Neural cell (in vitro differentiated cells): ENCODE data around the gene PIGT. TPM values are rescaled to one million over a fixed set of nuclear protein-coding genes. Genes with fewer than 3 reads are reported as not detected.
A peak's percentile ranks its signal among the peaks of the same experiment; 100 is the strongest.

Source experiments
- H2AFZ ChIP-seq: fragments of 200-600, 300-800 bp; sonication (generic), shearing (Covaris generic); 2 replicates; pipeline ENCODE4 v1.6.0; 2014; ENCODE audit warnings: low read depth, mild to moderate bottlenecking, antibody characterized with exemption, low read length, moderate library complexity
- H3F3A ChIP-seq: fragments of 200-600 bp; shearing (Covaris generic); 2 replicates; pipeline ENCODE4 v1.6.1; 2016; ENCODE audit warnings: mild to moderate bottlenecking, moderate library complexity, mixed read lengths, antibody characterized with exemption, low read length; ENCODE audit not compliant: insufficient read depth, poor library complexity, severe bottlenecking
- H3K27ac ChIP-seq: fragments of 200-600, 300-800 bp; sonication (generic), shearing (Covaris generic); 2 replicates; pipeline ENCODE4 v1.5.1; 2014; ENCODE audit warnings: mild to moderate bottlenecking, low read length, moderate library complexity
- H3K27me3 ChIP-seq: fragments of 300-800, 200-600 bp; sonication (generic), shearing (Covaris generic); 2 replicates; pipeline ENCODE4 v1.6.0; 2014; ENCODE audit warnings: mild to moderate bottlenecking, low read depth, low read length, moderate library complexity; ENCODE audit not compliant: insufficient read depth
- H3K36me3 ChIP-seq: fragments of 300-800, 200-600 bp; sonication (generic), shearing (Covaris generic); 2 replicates; pipeline ENCODE4 v1.5.1; 2014; ENCODE audit warnings: mild to moderate bottlenecking, antibody characterized with exemption, low read length, moderate library complexity; ENCODE audit not compliant: insufficient read depth
- H3K4me2 ChIP-seq: fragments of 300-800, 200-600 bp; sonication (generic), shearing (Covaris generic); 2 replicates; pipeline ENCODE4 v1.6.0; 2014; ENCODE audit warnings: mild to moderate bottlenecking, low read length
- H3K4me3 ChIP-seq: fragments of 300-800, 200-600 bp; sonication (generic), shearing (Covaris generic); 2 replicates; pipeline ENCODE4 v1.5.1; 2014; ENCODE audit warnings: mild to moderate bottlenecking, low read length, moderate library complexity
- H3K79me2 ChIP-seq: fragments of 200-600 bp; shearing (Covaris generic); replicated peaks from 2 replicates; pipeline ENCODE4 v1.6.0; 2014; ENCODE audit warnings: mild to moderate bottlenecking, low read length, moderate library complexity; ENCODE audit not compliant: insufficient read depth
- H3K9ac ChIP-seq: fragments of 300-800, 200-600 bp; sonication (generic), shearing (Covaris generic); 2 replicates; pipeline ENCODE4 v1.6.1; 2016; ENCODE audit warnings: mild to moderate bottlenecking, low read length, mixed read lengths
- H3K9me2 ChIP-seq: fragments of 200-600 bp; shearing (Covaris generic); 2 replicates; pipeline ENCODE4 v1.6.1; 2016; ENCODE audit warnings: mild to moderate bottlenecking, low read length, mixed read lengths; ENCODE audit not compliant: insufficient read depth
- H3K9me3 ChIP-seq: fragments of 200-600, 300-800 bp; sonication (generic), shearing (Covaris generic); 2 replicates; pipeline ENCODE4 v1.6.1; 2016; ENCODE audit warnings: mild to moderate bottlenecking, mixed run types, low read length, moderate library complexity, mixed read lengths
- H4K20me1 ChIP-seq: fragments of 200-600 bp; shearing (Covaris generic); 2 replicates; pipeline ENCODE4 v1.6.1; 2016; ENCODE audit warnings: mild to moderate bottlenecking, mixed run types; ENCODE audit not compliant: insufficient read depth
- EP300 ChIP-seq: fragments of 450-650 bp; conservative IDR thresholded peaks from 2 replicates; pipeline ENCODE4 v1.6.1; 2014; ENCODE audit warnings: antibody characterized with exemption, mild to moderate bottlenecking, moderate library complexity; ENCODE audit not compliant: poor library complexity, severe bottlenecking
- EZH2 ChIP-seq: fragments of 200-600, 300-800 bp; shearing (Covaris generic), sonication (generic); IDR thresholded peaks from 2 replicates; pipeline ENCODE4 v1.6.1; 2014; ENCODE audit warnings: antibody characterized with exemption, low read length, borderline replicate concordance, mild to moderate bottlenecking; ENCODE audit not compliant: insufficient read depth, poor library complexity, severe bottlenecking
- MXI1 ChIP-seq: fragments of 450-650 bp; conservative IDR thresholded peaks from 2 replicates; pipeline ENCODE4 v1.6.1; 2014; ENCODE audit warnings: antibody characterized with exemption, mild to moderate bottlenecking; ENCODE audit not compliant: poor library complexity, severe bottlenecking
- POLR2AphosphoS5 ChIP-seq: IDR thresholded peaks from 2 replicates; pipeline ENCODE4 v1.6.1; 2012
- RAD21 ChIP-seq: fragments of 450-650 bp; conservative IDR thresholded peaks from 2 replicates; pipeline ENCODE4 v1.6.1; 2014; ENCODE audit warnings: antibody characterized with exemption, mild to moderate bottlenecking, moderate library complexity
- SMC3 ChIP-seq: fragments of 450-650 bp; conservative IDR thresholded peaks from 2 replicates; pipeline ENCODE4 v1.6.1; 2014; ENCODE audit warnings: antibody characterized with exemption, mild to moderate bottlenecking, moderate library complexity; ENCODE audit not compliant: poor library complexity
- TAF1 ChIP-seq: IDR thresholded peaks from 2 replicates; pipeline ENCODE4 v1.6.1; 2012; ENCODE audit warnings: low read depth
- polyA plus RNA-seq: library from polyadenylated mRNA; depleted of rRNA; stranded (reverse); fragments of >200 nt; gene quantifications from 2 replicates; pipeline ENCODE4 v1.2.3, GENCODE V29; 2014
- TF ChIP-seq, protein P1 (sequence below): fragments of 450-650 bp; IDR thresholded peaks from 2 replicates; pipeline ENCODE4 v1.5.1; 2014; ENCODE audit warnings: antibody characterized with exemption, mild to moderate bottlenecking, moderate library complexity; ENCODE audit not compliant: poor library complexity, severe bottlenecking
- TF ChIP-seq, protein P2 (sequence below): IDR thresholded peaks from 2 replicates; pipeline ENCODE4 v1.6.1; 2012; ENCODE audit warnings: borderline replicate concordance

The PIGT gene
- polyA plus RNA-seq, 1 donor from 2014 or later, result 24.3 TPM

DNA sequence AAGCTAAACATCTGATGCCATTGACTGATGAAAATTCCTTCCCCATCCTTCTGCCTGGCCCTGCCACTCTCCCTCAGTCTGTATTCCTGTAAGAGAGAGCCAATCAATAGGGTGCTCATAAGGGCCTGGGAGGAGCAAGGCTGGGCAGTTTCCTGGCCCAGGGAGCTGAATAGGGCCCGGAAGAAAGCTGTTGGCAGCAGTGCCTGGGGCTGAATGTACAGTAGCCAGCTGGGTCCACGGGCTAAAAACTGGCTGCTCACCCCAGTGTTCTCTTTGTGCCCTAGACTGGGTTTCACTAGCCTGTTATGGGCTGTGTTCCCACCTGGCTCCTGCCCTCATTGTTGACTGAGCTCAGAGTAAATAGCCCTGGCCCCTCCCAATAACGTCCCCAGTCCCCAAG is 51.9 kb downstream of the PIGT start:
- H3K36me3 ChIP-seq, result no peaks in the 10 kb centered on the region
- TF ChIP-seq, protein P1, sequence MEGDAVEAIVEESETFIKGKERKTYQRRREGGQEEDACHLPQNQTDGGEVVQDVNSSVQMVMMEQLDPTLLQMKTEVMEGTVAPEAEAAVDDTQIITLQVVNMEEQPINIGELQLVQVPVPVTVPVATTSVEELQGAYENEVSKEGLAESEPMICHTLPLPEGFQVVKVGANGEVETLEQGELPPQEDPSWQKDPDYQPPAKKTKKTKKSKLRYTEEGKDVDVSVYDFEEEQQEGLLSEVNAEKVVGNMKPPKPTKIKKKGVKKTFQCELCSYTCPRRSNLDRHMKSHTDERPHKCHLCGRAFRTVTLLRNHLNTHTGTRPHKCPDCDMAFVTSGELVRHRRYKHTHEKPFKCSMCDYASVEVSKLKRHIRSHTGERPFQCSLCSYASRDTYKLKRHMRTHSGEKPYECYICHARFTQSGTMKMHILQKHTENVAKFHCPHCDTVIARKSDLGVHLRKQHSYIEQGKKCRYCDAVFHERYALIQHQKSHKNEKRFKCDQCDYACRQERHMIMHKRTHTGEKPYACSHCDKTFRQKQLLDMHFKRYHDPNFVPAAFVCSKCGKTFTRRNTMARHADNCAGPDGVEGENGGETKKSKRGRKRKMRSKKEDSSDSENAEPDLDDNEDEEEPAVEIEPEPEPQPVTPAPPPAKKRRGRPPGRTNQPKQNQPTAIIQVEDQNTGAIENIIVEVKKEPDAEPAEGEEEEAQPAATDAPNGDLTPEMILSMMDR, result no peak
- TF ChIP-seq MXI1, result no peak
- TF ChIP-seq SMC3, result no peak
- TF ChIP-seq RAD21, result no peak
- no peak for TF ChIP-seq EZH2
- H3K9ac ChIP-seq, result no peak overlapping the region
- no peak overlapping the region for H2AFZ ChIP-seq
- H3K27ac ChIP-seq, result no peak overlapping the region
- no peaks in the 10 kb centered on the region for H3K9me2 ChIP-seq
- H4K20me1 ChIP-seq, result no peaks in the 10 kb centered on the region
- no peaks in the 10 kb centered on the region for H3K9me3 ChIP-seq
- H3K79me2 ChIP-seq, result no peaks in the 10 kb centered on the region
- H3F3A ChIP-seq, result no peaks in the 10 kb centered on the region
- no peak overlapping the region for H3K4me2 ChIP-seq
- no peak overlapping the region for H3K4me3 ChIP-seq
- H3K27me3 ChIP-seq, result peaks cover 30% of the 10 kb centered on the region

DNA sequence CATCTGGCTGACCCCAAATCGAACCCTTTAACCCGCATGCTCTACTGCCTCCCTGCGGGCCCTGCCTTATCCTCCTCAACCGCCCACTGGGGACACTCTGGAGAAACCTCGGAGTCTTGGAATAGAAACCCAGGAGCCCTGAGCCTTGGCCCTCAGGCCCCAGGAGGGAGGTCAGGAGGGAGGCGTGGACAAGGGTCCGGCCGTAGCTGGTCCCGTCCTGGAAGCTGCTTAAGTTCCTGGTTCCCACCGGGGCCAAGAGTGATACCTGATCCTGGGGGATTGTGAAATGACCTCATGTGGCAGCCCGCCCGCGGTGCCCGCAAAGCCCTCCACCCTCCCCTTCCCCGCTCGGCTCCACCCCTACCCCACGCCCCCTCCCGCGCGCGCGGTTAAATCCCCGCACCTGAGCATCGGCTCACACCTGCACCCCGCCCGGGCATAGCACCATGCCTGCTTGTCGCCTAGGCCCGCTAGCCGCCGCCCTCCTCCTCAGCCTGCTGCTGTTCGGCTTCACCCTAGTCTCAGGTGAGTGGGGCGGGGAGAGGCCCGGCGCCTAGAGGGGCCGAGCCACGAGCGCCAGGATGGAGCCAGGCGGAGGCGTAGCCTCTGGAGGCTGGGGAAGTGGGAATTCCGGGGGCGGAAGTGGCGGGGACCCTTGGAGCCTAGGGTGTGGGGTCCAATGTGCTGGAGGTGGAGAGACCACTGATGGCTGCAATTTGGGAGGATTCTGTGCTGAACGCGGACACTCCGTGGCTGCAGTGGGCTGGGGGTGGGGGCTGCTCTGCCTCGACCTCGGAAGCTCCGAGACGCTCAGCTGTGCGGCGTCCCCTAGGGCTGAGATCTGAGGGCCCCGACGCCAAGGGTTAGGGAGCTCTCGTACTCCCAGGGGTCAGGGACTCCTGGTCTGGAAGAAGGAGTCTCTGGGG is 53.7 kb downstream of the PIGT start, which contains the start of gene WFDC2:
WFDC2 (plus strand) TSS at position 418 of the 926 bp plus-strand sequence; CDS start at position 447, 29 bp downstream.
- Histone ChIP-seq H3K4me3 (peak within 1 kb of the TSS; percentile 56), H3K4me2 (no peak within 1 kb of the TSS), H3K36me3 (no peaks in the 10 kb centered on the region), H4K20me1 (no peaks in the 10 kb centered on the region), H3K9me2 (no peaks in the 10 kb centered on the region), H3K79me2 (no peaks in the 10 kb centered on the region), H3K9ac (peak within 1 kb of the TSS; percentile 29), H3K9me3 (no peaks in the 10 kb centered on the region), H3K27me3 (peaks cover 30% of the 10 kb centered on the region), H3K27ac (no peak within 1 kb of the TSS), H2AFZ (no peak within 1 kb of the TSS), H3F3A (no peaks in the 10 kb centered on the region)
- TF ChIP-seq MXI1, result no peak
- TF ChIP-seq EZH2, result no peak
- TF ChIP-seq EP300, result no peak
- no peak for TF ChIP-seq TAF1
- TF ChIP-seq POLR2AphosphoS5, result no peak
- TF ChIP-seq, protein P2, sequence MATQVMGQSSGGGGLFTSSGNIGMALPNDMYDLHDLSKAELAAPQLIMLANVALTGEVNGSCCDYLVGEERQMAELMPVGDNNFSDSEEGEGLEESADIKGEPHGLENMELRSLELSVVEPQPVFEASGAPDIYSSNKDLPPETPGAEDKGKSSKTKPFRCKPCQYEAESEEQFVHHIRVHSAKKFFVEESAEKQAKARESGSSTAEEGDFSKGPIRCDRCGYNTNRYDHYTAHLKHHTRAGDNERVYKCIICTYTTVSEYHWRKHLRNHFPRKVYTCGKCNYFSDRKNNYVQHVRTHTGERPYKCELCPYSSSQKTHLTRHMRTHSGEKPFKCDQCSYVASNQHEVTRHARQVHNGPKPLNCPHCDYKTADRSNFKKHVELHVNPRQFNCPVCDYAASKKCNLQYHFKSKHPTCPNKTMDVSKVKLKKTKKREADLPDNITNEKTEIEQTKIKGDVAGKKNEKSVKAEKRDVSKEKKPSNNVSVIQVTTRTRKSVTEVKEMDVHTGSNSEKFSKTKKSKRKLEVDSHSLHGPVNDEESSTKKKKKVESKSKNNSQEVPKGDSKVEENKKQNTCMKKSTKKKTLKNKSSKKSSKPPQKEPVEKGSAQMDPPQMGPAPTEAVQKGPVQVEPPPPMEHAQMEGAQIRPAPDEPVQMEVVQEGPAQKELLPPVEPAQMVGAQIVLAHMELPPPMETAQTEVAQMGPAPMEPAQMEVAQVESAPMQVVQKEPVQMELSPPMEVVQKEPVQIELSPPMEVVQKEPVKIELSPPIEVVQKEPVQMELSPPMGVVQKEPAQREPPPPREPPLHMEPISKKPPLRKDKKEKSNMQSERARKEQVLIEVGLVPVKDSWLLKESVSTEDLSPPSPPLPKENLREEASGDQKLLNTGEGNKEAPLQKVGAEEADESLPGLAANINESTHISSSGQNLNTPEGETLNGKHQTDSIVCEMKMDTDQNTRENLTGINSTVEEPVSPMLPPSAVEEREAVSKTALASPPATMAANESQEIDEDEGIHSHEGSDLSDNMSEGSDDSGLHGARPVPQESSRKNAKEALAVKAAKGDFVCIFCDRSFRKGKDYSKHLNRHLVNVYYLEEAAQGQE, result no peak
- TF ChIP-seq RAD21, result no peak
- TF ChIP-seq SMC3, result no peak
- TF ChIP-seq, protein P1, result no peak
